ENCODE results near the gene TEX48.

DNA sequence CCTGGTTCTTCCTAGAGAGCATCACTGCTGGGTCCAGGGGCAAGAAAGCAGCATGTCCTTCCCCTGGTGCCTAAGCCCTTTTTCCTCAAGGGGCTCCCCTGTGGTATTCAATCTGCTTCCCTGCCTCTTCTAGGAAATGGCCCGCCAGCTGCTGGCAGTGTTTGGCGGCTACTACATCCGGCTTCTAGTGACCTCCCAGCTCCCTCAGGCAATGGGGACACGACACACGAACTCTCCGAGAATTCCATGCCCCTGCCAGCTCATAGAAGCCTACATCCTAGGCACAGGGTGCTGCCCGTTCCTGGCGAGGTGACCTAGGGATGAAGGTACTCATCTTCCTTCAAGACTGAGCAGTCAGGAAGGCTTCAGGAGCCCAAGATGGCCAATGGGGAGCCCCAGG, 39.0 kb downstream of the TEX48 start:
- TF ChIP-seq MYC (IDR thresholded peaks at IDR 0.05; ENCODE audit: borderline replicate concordance, low read length) (no peak), RAD21 (conservative IDR thresholded peaks at IDR 0.05 in 1 of 2, IDR thresholded peaks at IDR 0.05 in 1 of 2) (no peak), FOXS1 (CRISPR knock-in tag; IDR thresholded peaks at IDR 0.05) (no peak)
- TF ChIP-seq, protein P1, sequence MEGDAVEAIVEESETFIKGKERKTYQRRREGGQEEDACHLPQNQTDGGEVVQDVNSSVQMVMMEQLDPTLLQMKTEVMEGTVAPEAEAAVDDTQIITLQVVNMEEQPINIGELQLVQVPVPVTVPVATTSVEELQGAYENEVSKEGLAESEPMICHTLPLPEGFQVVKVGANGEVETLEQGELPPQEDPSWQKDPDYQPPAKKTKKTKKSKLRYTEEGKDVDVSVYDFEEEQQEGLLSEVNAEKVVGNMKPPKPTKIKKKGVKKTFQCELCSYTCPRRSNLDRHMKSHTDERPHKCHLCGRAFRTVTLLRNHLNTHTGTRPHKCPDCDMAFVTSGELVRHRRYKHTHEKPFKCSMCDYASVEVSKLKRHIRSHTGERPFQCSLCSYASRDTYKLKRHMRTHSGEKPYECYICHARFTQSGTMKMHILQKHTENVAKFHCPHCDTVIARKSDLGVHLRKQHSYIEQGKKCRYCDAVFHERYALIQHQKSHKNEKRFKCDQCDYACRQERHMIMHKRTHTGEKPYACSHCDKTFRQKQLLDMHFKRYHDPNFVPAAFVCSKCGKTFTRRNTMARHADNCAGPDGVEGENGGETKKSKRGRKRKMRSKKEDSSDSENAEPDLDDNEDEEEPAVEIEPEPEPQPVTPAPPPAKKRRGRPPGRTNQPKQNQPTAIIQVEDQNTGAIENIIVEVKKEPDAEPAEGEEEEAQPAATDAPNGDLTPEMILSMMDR (IDR thresholded peaks at IDR 0.05): no peak
- TF ChIP-seq, protein P2, sequence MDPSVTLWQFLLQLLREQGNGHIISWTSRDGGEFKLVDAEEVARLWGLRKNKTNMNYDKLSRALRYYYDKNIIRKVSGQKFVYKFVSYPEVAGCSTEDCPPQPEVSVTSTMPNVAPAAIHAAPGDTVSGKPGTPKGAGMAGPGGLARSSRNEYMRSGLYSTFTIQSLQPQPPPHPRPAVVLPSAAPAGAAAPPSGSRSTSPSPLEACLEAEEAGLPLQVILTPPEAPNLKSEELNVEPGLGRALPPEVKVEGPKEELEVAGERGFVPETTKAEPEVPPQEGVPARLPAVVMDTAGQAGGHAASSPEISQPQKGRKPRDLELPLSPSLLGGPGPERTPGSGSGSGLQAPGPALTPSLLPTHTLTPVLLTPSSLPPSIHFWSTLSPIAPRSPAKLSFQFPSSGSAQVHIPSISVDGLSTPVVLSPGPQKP (IDR thresholded peaks at IDR 0.05; ENCODE audit: low read depth, low read length): no peak

All from A549 (cell line).